Keratinocyte (primary cell): Measurements from ENCODE around the gene ARHGAP28. TPM values are rescaled to one million over a fixed set of nuclear protein-coding genes. Genes with fewer than 3 reads are reported as not detected.

Experiments
- DNase-seq: peaks from one replicate; pipeline ENCODE4 v3.0.0-alpha.2; 2011; ENCODE audit warnings: low read depth, missing footprints, low spot score
- FAIRE-seq: peaks from 2 replicates; lab custom pipeline; 2011; peaks lifted over from hg19 to GRCh38; lab: Jason Lieb, UNC
- H2AFZ ChIP-seq: 2 replicates; pipeline ENCODE4 v1.6.0; 2012; ENCODE audit warnings: low read length, control low read depth, inconsistent platforms; ENCODE audit not compliant: control insufficient read depth
- H3K27ac ChIP-seq: 2 replicates; pipeline ENCODE4 v1.5.1; 2011; ENCODE audit warnings: low read length; ENCODE audit not compliant: control insufficient read depth, insufficient read depth
- H3K27me3 ChIP-seq: 3 replicates; pipeline ENCODE4 v1.6.0; 2011; ENCODE audit warnings: low read length; ENCODE audit not compliant: control insufficient read depth, insufficient read depth; ENCODE audit errors: extremely low read depth
- H3K36me3 ChIP-seq, 2 experiments: 2 replicates in 1 of 2; 3 replicates in 1 of 2; pipeline ENCODE4 v1.5.1; 2011; ENCODE audit warnings: low read length in 2 of 2, mild to moderate bottlenecking in 1 of 2; ENCODE audit not compliant: control insufficient read depth in 2 of 2, insufficient read depth in 2 of 2; ENCODE audit errors: extremely low read depth in 1 of 2
- H3K4me1 ChIP-seq: 3 replicates; pipeline ENCODE4 v1.5.1; 2011; ENCODE audit warnings: low read length; ENCODE audit not compliant: control insufficient read depth, insufficient read depth; ENCODE audit errors: extremely low read depth
- H3K4me2 ChIP-seq: 3 replicates; pipeline ENCODE4 v1.6.0; 2011; ENCODE audit warnings: low read depth, low read length; ENCODE audit not compliant: control insufficient read depth, insufficient read depth; ENCODE audit errors: extremely low read depth
- H3K4me3 ChIP-seq, 3 experiments: fragments of 200-600 bp in 1 of 3; sonication (generic) in 1 of 3; 2 replicates in 2 of 3; 3 replicates in 1 of 3; pipeline ENCODE4 v1.5.1; 2011 to 2016; ENCODE audit warnings: low read length in 3 of 3, mild to moderate bottlenecking in 3 of 3, control low read depth in 2 of 3, inconsistent platforms in 1 of 3, low read depth in 1 of 3, mixed read lengths in 1 of 3, mixed run types in 1 of 3, moderate library complexity in 1 of 3; ENCODE audit not compliant: control insufficient read depth in 2 of 3, insufficient read depth in 2 of 3; ENCODE audit errors: extremely low read depth in 1 of 3
- H3K79me2 ChIP-seq: 2 replicates; pipeline ENCODE4 v1.6.0; 2012; ENCODE audit warnings: low read length; ENCODE audit not compliant: control insufficient read depth, insufficient read depth
- H3K9ac ChIP-seq: 3 replicates; pipeline ENCODE4 v1.6.0; 2011; ENCODE audit warnings: low read length; ENCODE audit not compliant: control insufficient read depth, insufficient read depth; ENCODE audit errors: extremely low read depth
- H3K9me1 ChIP-seq: 3 replicates; pipeline ENCODE4 v1.6.0; 2011; ENCODE audit warnings: low read length; ENCODE audit not compliant: control insufficient read depth, insufficient read depth; ENCODE audit errors: extremely low read depth
- H3K9me3 ChIP-seq: 2 replicates; pipeline ENCODE4 v1.5.1; 2012; ENCODE audit warnings: low read depth, low read length; ENCODE audit not compliant: control insufficient read depth
- H4K20me1 ChIP-seq: 3 replicates; pipeline ENCODE4 v1.6.0; 2011; ENCODE audit warnings: low read length; ENCODE audit not compliant: control insufficient read depth, insufficient read depth; ENCODE audit errors: extremely low read depth
- EZH2 ChIP-seq: IDR thresholded peaks from one replicate; pipeline ENCODE4 v1.6.1; 2012; ENCODE audit warnings: inconsistent platforms, mild to moderate bottlenecking, low read length, moderate library complexity
- dilution Hi-C: fragments of 300-500 bp; cut with MboI; formaldehyde crosslinking; loops from one replicate; pipeline ENCODE4 v1.7.0; 2020; ENCODE audit warnings: low sequenced_read_pairs; ENCODE audit not compliant: extremely low pct_ligation_motif_present
- polyA plus RNA-seq, 5 experiments: library from polyadenylated mRNA; depleted of rRNA in 3 of 5; stranded (reverse) in 3 of 5; stranded (forward) in 1 of 5; unstranded in 1 of 5; fragments of >200 nt; gene quantifications; 1 replicate in 1 of 5; 2 replicates in 3 of 5; 3 replicates in 1 of 5; pipeline versions ENCODE4 v1.2.1 to v1.2.3, GENCODE V29; 2011 to 2012; ENCODE audit warnings: missing spikeins in 2 of 5, low read depth in 1 of 5, low replicate concordance in 1 of 5
- TF ChIP-seq, protein P1 (sequence below), 3 experiments: IDR thresholded peaks in 1 of 3; conservative IDR thresholded peaks in 1 of 3; optimal IDR thresholded peaks in 1 of 3; 2 replicates in 2 of 3; 3 replicates in 1 of 3; pipeline versions ENCODE3 to v1.5.1; 2011; ENCODE audit warnings: low read length in 3 of 3, mild to moderate bottlenecking in 3 of 3, moderate library complexity in 2 of 3, control low read depth in 1 of 3, inconsistent platforms in 1 of 3; ENCODE audit not compliant: insufficient read depth in 2 of 3; ENCODE audit errors: extremely low read depth in 1 of 3

ARHGAP28 gene
- polyA plus RNA-seq, 1 donor (not counting 4 experiments of a cell fraction or from before 2014, with no cell fraction given) = 0.43 TPM

DNA sequence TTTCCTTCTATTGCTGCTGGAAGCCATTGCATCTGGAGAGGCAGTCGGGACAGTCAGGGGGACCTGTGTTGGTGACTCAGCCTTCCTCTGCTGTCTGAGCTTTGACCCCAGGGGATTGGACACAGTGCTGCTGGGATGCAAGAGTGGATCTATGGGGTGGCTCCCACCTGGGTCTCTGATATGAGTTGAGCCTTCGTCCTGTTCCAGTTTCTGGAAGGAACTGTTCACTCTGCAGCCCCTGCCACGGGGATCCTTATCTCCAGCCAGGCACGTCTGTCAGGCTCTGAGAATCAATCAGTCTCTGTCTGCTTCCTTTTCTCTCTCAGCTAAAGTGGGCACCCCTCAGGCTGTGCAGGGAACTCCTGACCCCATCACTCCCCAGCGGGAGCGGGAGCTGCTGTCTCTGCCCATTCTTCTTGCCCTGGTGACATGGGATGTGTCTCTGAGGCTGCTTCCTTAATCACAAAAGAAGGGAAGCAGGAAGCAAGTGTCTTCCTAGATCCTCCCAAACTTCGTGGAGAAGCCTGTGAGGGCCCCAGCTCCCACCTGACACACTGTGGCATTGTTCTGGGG lies 51.7 kb downstream of the ARHGAP28 start:
- Histone ChIP-seq H2AFZ (no peak overlapping the region), H3K9ac (no peak overlapping the region), H4K20me1 (no peaks in the 10 kb centered on the region), H3K79me2 (no peaks in the 10 kb centered on the region), H3K9me3 (no peaks in the 10 kb centered on the region), H3K4me3 (no peak overlapping the region), H3K9me1 (no peaks in the 10 kb centered on the region), H3K4me2 (no peak overlapping the region), H3K27me3 (no peaks in the 10 kb centered on the region), H3K27ac (no peak overlapping the region), H3K36me3 (no peaks in the 10 kb centered on the region), H3K4me1 (peaks cover 8% of the 10 kb centered on the region)
- TF ChIP-seq, protein P1, sequence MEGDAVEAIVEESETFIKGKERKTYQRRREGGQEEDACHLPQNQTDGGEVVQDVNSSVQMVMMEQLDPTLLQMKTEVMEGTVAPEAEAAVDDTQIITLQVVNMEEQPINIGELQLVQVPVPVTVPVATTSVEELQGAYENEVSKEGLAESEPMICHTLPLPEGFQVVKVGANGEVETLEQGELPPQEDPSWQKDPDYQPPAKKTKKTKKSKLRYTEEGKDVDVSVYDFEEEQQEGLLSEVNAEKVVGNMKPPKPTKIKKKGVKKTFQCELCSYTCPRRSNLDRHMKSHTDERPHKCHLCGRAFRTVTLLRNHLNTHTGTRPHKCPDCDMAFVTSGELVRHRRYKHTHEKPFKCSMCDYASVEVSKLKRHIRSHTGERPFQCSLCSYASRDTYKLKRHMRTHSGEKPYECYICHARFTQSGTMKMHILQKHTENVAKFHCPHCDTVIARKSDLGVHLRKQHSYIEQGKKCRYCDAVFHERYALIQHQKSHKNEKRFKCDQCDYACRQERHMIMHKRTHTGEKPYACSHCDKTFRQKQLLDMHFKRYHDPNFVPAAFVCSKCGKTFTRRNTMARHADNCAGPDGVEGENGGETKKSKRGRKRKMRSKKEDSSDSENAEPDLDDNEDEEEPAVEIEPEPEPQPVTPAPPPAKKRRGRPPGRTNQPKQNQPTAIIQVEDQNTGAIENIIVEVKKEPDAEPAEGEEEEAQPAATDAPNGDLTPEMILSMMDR (optimal IDR thresholded peaks at IDR 0.05 in 1 of 3, IDR thresholded peaks at IDR 0.05 in 1 of 3, conservative IDR thresholded peaks at IDR 0.05 in 1 of 3; ENCODE audit: extremely low read depth in 1 of 3, insufficient read depth in 2 of 3, low read length in 3 of 3) = no peak
- no peak for TF ChIP-seq EZH2
- dilution Hi-C loops = no loop called here
- no peak for FAIRE-seq
- no peak for DNase-seq

DNA sequence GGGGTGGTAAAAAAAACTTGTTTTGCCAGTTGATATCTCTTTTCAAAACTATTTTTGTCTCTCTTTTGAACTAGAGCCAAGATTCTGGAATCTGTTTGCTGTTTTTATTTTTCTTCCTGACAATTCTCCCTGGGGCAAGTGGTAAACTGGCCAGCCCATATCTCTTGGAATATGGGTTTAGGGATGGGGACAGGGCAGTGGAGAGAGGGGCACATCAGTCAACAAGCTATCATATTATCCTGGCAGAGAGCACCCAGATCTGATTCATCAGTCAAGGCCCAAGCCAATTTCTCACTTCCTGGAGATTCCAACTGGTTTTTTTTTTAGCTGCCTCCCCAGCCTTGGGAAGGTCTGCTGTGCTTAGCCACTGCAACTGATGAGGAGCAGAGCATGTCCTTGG lies 52.3 kb downstream of the ARHGAP28 start:
- H3K36me3 ChIP-seq = no peaks in the 10 kb centered on the region
- H3K9me3 ChIP-seq = no peaks in the 10 kb centered on the region
- H3K4me1 ChIP-seq = peaks cover 8% of the 10 kb centered on the region
- no peak overlapping the region for H3K4me3 ChIP-seq
- H3K4me2 ChIP-seq = no peak overlapping the region
- no peak overlapping the region for H3K9ac ChIP-seq
- dilution Hi-C loops = no loop called here
- TF ChIP-seq EZH2 = no peak
- TF ChIP-seq, protein P1 (optimal IDR thresholded peaks at IDR 0.05 in 1 of 3, IDR thresholded peaks at IDR 0.05 in 1 of 3, conservative IDR thresholded peaks at IDR 0.05 in 1 of 3; ENCODE audit: extremely low read depth in 1 of 3, insufficient read depth in 2 of 3, low read length in 3 of 3) = no peak
- no peaks in the 10 kb centered on the region for H3K27me3 ChIP-seq
- H4K20me1 ChIP-seq = no peaks in the 10 kb centered on the region
- FAIRE-seq (no peak), DNase-seq (no peak)
- no peaks in the 10 kb centered on the region for H3K9me1 ChIP-seq
- no peak overlapping the region for H3K27ac ChIP-seq
- no peaks in the 10 kb centered on the region for H3K79me2 ChIP-seq
- H2AFZ ChIP-seq = no peak overlapping the region
